GM19099 (cell line): ENCODE results near the gene C11orf58.

Experiments used
- POLR2A ChIP-seq: IDR thresholded peaks from 3 replicates; pipeline ENCODE4 v1.6.1; 2011; ENCODE audit warnings: low read depth; ENCODE audit not compliant: insufficient read length; ENCODE audit errors: extremely low read depth

Gene C11orf58

DNA sequence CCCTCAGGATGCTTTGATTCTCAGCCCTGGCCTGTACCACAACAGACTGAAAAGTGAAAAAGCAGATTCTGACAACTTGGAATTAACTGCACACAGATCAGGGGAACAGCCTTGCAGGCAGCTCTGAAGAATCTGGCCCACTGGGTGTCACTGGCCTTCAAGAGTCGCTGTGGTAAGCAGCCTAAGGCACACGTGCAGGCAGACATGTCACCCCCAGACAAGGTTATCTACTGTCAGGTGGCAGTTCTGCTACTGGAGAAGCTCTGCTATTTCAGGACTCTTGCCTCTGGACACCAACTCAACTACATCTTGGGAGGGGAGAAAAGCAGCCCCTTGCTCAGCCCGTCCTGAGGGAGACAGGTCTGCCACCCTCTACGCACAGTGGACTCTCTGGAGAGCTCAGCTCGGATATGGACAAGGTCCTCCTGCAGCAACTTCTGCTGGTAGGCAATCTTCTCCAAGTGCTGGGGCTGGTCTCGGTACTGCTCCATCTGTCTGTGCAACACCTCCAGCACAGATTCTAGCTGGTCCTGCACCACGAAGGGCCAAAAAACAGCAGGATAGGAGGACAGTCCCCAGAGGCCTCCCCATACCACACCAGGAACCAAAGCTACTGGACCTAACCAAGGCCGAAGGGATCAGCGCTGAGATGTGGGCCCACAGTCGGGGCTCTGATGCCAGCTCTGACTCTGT is 63.0 kb downstream of the C11orf58 start:
- no peak for TF ChIP-seq POLR2A

DNA sequence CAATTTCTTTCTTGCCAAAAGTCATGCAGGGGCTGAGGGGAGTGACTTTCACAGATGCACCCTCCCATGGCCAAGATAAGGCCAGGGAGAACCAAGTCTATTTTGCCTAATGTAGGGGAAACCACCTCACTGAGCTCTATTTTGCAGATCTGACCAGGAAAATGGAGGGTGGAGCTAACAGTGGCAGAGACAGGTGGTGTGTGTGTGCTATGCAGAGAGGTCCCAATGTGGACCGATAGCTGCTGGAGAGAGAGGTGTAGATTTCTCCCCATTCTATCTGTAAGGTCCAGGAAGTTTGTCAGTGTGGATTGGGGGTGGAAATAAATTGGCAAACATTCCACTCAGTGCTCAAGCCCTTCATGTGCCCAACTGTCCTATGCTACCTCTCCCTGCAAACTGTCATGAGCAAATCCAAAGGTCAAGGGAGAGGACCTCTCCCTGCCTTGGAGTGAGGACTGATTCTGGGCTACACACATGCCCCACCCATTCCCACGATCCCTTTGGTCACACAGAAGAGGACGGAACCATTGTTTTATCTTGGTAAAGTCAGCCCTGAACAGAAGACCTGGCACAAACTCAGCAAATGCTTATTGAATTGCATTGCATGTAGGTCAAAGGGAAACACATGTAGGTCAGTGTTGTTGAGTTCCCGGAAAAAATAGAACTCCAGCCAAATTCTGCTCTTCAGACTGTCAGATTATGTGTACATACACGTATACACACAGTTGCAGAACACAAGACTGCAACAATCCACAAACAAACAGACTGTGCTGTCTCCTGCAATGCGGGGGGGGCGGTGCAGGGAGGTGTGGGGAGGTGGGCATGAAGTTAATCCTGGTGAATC is 65.9 kb downstream of the C11orf58 start:
- no peak for TF ChIP-seq POLR2A

DNA sequence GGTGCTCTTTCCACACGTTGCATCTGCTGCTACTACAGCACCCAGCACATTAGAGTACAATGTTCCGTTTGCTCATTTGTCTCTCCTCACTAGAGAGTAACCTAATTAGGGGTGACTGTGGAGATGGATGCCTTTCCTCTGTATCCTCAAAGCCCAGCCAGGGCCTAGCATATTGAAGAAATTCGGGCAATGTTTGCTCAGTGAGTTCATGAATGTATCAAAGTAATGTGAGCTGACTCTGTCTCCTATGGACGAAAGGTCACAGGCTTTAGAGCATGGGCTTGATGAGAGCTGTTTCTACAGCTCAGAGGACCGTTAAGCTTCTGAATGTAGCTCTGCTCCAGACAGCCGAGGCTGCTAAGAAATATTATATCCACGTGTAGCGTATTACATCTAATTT is 67.5 kb downstream of the C11orf58 start:
- no peak for TF ChIP-seq POLR2A

DNA sequence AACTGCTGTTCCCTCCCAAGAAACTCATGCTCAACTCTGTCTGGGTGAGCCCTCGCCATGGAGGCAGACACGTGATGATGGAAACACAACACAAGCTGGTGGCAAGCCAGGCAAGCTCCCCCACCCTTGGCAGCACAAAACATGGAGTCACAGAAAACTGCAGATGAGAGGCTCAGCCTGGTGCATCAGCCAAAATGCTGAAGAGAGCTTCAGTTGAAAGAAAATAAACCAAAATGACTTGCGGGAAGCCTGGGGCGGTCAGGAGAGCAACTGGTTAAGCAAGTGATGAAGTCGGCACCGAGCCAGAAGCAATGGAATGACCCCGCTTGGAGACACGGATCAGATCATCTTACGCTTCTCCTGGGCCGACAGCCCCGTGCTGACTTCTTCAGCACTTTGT is 68.3 kb downstream of the C11orf58 start:
- no peak for TF ChIP-seq POLR2A

GRCh38 chr11:16807306-16807705 is 68.9 kb downstream of the C11orf58 start:
- no peak for TF ChIP-seq POLR2A
